H7 (cell line): ENCODE results near the gene ADPRS. TPM values are rescaled to one million over a fixed set of nuclear protein-coding genes. Genes with fewer than 3 reads are reported as not detected.

Experiments used
- DNase-seq: peaks from one replicate; pipeline ENCODE4 v3.0.0; 2012
- H3K27me3 ChIP-seq: 2 replicates; pipeline ENCODE4 v1.6.0; 2011; ENCODE audit warnings: mild to moderate bottlenecking, low read length; ENCODE audit not compliant: control insufficient read depth, insufficient read depth
- H3K36me3 ChIP-seq: replicated peaks from 2 replicates; pipeline ENCODE4 v1.5.1; 2011; ENCODE audit warnings: low read length; ENCODE audit not compliant: control insufficient read depth, insufficient read depth
- H3K4me3 ChIP-seq: 2 replicates; pipeline ENCODE4 v1.5.1; 2011; ENCODE audit warnings: low read depth, mild to moderate bottlenecking, control low read depth, low read length, moderate library complexity; ENCODE audit not compliant: insufficient read depth
- total RNA-seq: library from RNA; depleted of rRNA; stranded (reverse); fragments of >200 nt; shearing (Covaris generic); gene quantifications from 2 replicates; pipeline ENCODE4 v1.2.3, GENCODE V29; 2014

Gene ADPRS
- total RNA-seq, 1 experiment from 2014 or later, result 112 TPM

DNA sequence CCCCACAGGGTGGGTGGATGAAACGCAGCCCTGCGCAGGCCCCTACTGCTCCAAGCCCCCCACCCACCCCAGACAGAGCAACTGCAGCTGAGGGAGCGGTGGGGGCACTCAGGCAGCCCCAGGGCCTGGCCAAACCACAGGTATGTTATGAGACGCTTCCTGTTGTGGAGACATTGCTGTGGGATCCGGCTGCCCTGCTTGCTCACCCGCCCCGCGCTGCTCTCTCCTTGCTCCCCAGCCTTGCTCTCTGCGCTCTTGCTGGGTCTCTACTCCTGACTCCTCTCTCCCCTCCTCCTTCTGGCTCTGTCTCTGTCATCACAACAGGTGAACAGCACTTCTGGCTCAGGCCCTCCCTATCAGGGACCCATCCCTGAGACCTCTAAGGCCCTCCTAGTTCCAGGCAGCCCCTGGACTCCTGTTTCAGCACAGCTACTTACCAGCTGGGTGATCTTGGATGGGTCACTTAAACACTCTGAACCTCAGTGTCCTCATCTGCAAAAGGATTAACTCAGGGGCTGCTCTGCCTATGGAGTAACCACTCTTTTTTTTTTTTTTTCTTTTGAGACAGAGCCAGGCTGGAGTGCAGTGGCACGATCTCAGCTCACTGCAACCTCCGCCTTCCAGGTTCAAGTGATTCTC is 20.5 kb downstream of the ADPRS start:
- no peak overlapping the region for H3K4me3 ChIP-seq
- H3K27me3 ChIP-seq, result no peaks in the 10 kb centered on the region; the same call in 1 of the 2 replicates
- peak; percentile 53 for DNase-seq

DNA sequence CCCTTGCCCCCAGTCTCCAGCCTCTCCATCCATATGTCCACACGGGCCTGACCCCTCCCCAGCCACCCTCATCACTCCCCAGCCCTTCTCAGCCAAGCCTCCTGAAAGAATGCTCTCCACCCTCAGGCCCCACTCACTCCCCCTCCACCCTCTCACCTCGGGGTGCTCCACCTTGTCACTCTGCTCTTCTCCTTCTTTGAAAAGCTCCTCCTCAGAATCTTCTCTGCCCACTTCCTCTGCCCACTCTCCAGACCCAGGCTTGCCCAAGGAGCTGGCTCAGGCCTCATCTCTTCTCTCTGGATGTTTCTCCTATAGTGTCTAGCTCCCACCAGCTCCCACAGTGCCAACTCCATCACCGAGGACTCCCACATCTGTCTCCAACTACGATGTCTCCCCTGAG is 22.5 kb downstream of the ADPRS start:
- DNase-seq, result no peak
- H3K36me3 ChIP-seq, result no peaks in the 10 kb centered on the region
- H3K27me3 ChIP-seq, result no peaks in the 10 kb centered on the region; the same call in 1 of the 2 replicates
- H3K4me3 ChIP-seq, result no peak overlapping the region

More for the DNA sequence above, 20.5 kb downstream of the ADPRS start:
- H3K36me3 ChIP-seq, result no peaks in the 10 kb centered on the region

DNA sequence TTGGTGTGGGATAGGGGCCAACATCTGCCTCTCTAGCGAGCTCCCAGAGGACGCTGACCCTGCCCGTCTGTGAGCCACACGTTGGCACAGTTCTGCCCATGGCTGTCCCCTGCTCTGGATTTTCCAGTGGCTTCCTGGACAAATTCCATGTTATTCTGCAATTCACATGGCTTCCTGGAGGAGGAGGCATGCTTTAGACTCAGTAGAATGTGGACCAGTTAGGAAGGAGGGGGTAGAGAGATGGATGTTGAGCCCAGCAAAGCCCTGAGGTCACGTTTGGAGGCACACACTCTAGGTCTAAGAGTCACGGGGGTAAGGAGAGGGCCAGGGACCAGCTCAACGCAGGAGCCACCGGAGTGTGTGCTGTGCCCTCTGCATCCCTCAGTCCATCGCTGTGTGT is 24.1 kb downstream of the ADPRS start:
- DNase-seq, result peak; percentile 52
- no peak overlapping the region for H3K4me3 ChIP-seq
- H3K36me3 ChIP-seq, result no peaks in the 10 kb centered on the region
- no peaks in the 10 kb centered on the region; the same call in 1 of the 2 replicates for H3K27me3 ChIP-seq

- no peak overlapping the region for H3K4me3 ChIP-seq
- H3K36me3 ChIP-seq, result no peaks in the 10 kb centered on the region
- no peaks in the 10 kb centered on the region; the same call in 1 of the 2 replicates for H3K27me3 ChIP-seq
- peak; percentile 58 for DNase-seq
Observed at GRCh38 chr1:36114371-36114770, 25.7 kb downstream of the ADPRS start.

GRCh38 chr1:36115200-36115669 is 26.5 kb downstream of the ADPRS start:
- Histone ChIP-seq H3K27me3 (no peaks in the 10 kb centered on the region; the same call in 1 of the 2 replicates), H3K4me3 (no peak overlapping the region), H3K36me3 (no peaks in the 10 kb centered on the region)
- peak; percentile 80 for DNase-seq

DNA sequence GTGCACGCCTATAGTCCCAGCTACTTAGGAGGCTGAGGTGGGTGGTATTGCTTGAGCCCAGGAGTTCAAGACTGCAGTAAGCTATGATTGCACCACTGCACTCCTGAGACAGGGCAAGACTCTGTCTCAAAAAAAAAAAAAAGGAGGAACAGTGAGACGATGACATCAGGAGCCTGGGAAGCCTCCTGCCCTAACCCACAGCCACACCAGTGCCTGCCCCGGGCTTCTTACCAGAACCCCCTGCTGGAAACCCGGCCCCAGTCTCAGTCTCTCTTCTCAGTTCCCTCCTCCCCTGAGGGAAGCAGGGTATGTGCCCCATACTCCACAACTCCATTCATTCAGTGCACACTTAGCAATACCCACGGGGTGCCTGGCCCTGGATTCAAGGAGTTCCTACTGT is 27.2 kb downstream of the ADPRS start:
- Histone ChIP-seq H3K4me3 (no peak overlapping the region), H3K27me3 (no peaks in the 10 kb centered on the region; the same call in 1 of the 2 replicates), H3K36me3 (no peaks in the 10 kb centered on the region)
- DNase-seq, result peak; percentile 52

GRCh38 chr1:36116901-36117300 is 28.2 kb downstream of the ADPRS start:
- DNase-seq, result no peak
- Histone ChIP-seq H3K27me3 (peaks cover under 1% of the 10 kb centered on the region; the same call in 1 of the 2 replicates), H3K36me3 (no peaks in the 10 kb centered on the region), H3K4me3 (no peak overlapping the region)

GRCh38 chr1:36118447-36119204 is 29.9 kb downstream of the ADPRS start:
- peaks cover 18% of the 10 kb centered on the region for H3K27me3 ChIP-seq
- H3K36me3 ChIP-seq, result no peaks in the 10 kb centered on the region
- DNase-seq, result peak; percentile 83
- no peak overlapping the region for H3K4me3 ChIP-seq

DNA sequence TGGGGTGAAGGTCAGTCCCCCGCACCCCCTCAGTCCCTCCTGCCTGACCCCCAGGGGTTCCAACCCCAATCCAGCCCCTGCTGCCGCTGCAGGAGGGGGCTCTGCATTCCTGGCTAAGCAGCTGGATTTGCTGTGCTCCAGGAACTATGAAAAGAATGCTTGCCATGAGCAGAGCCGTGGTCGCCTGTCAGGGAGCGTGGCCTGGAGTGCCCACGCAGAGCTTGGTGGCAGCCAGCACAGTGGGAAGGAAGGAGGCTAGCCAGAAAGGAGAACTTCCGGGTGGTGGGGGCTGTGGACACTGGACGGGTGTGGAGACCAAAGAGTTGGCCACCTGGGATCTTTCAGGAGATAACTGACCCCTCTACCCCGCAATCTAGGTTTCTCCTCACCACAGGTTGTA is 30.8 kb downstream of the ADPRS start:
- no peaks in the 10 kb centered on the region for H3K36me3 ChIP-seq
- peak; percentile 54 for DNase-seq
- H3K27me3 ChIP-seq, result peaks cover 26% of the 10 kb centered on the region
- H3K4me3 ChIP-seq, result no peak overlapping the region

GRCh38 chr1:36122062-36123030 is 33.7 kb downstream of the ADPRS start:
- DNase-seq, result peak; percentile 38
- Histone ChIP-seq H3K27me3 (peaks cover 42% of the 10 kb centered on the region), H3K36me3 (no peaks in the 10 kb centered on the region), H3K4me3 (no peak overlapping the region)

DNA sequence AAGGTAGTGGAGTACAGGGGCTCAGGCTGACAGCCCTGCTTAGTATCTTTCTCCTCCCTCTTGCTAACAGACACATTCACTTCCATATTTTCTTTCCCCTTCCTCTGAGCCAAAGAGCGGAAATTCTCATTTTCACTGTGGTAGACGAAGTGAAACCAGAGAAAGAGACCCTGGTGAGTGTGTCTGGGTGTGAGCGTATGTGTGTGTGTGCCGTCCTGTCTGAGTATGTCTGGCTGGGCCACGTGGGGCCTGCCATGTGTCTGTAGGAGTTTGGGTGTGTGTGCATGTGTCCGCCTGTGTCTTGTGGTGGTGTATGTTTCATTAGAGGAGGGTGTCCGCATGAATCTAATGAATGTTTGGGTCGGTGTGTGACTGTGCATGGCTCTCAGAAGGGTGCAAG is 34.7 kb downstream of the ADPRS start:
- peak; percentile 34 for DNase-seq
- no peaks in the 10 kb centered on the region for H3K36me3 ChIP-seq
- peaks cover 42% of the 10 kb centered on the region for H3K27me3 ChIP-seq
- H3K4me3 ChIP-seq, result no peak overlapping the region

GRCh38 chr1:36124404-36125128 is 35.9 kb downstream of the ADPRS start:
- H3K4me3 ChIP-seq, result peak overlapping the region; percentile 41
- no peaks in the 10 kb centered on the region for H3K36me3 ChIP-seq
- DNase-seq, result peak; percentile 82
- H3K27me3 ChIP-seq, result peaks cover 42% of the 10 kb centered on the region

DNA sequence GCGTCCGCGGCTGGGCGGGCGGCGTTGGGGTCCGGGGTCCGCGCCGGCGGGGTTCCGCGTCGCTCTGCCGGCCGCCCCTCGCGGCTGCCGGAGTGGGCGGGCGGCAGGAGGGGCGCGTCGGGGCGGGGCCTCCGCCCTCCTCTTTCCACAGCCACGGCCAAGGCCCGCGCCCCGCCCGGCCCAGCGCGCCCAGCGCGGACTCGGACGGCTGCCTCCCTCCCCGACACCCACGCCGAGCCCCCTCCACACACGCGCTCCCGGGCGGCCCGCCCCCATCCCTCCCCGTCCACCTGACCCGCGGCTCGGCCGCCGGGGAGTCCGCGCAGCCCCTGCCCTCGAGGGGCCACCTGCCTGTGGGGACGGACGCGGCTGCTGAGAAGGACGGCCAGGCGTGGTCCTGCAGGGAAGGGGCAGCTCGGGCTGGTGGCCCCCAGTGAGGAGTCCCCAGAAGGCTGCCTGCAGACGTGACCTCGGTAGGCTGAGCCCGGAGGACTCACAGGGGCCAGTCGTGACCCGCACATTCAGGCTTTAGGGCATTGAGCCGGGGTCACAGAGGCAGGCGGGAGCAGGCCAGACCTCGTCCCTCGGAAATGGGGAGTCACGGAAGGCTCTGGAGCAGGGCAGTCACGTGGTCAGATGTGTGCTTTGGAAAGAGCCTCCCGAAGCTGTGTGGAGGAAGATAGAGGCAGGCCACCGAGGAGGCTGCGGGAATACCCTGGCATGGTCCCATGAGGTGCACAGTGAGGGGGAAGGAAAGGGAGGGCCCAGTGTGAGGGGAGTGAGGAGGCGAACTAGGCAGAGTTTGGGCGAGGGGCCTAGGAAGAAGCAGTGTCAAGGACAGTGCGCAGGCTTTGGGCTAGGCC is 36.7 kb downstream of the ADPRS start, which contains the start of gene COL8A2:
COL8A2 (minus strand) TSS at position 94 of the 863 bp plus-strand sequence. CDS start 24,980 bp downstream, outside the sequence.
- Histone ChIP-seq H3K36me3 (no peaks in the 10 kb centered on the region), H3K27me3 (peaks cover 42% of the 10 kb centered on the region), H3K4me3 (peak within 1 kb of the TSS; percentile 41)
- DNase-seq, result peak; percentile 91
